ENCODE results near the gene PRM2. TPM values are rescaled to one million over a fixed set of nuclear protein-coding genes. Genes with fewer than 3 reads are reported as not detected.

PRM2 gene
- total and polyA plus RNA-seq, 2 of the 8 experiments (the other 6 are each of a cell fraction or from before 2014, with no cell fraction given), result not detected

Small RNA genes within 50 kb of the gene (microRNA-seq; reads per million reads assigned to microRNA genes)
- gene MIR548H2 (ENCODE audit: borderline microRNAs expressed in 2 of 2, borderline number of aligned reads in 2 of 2, borderline replicate concordance in 1 of 2), result 0 reads per million in 2 experiments

Small RNA genes within 50 kb of the gene (small RNA-seq; reads per million reads assigned to genes)
- not detected for gene MIR548H2 (ENCODE audit: insufficient read depth)
- not detected for gene RF00019 (ENCODE audit: insufficient read depth)
- not detected for gene RF00554 (ENCODE audit: insufficient read depth)

Other genes starting within 250 kb of the PRM2 start
- 48.9 and 49.8 TPM in 2 replicates for gene SOCS1, start 20.3 kb downstream of the PRM2 start, total RNA-seq (2021; fragmentation: NEBNext Ultra II Directional; extraction: Animal tissue kit (Norgen Biotek cat#: 25700))
- gene SOCS1, start 20.3 kb downstream of the PRM2 start, polyA plus RNA-seq (2011; rRNA removed), result 21.0 and 46.5 TPM in 2 replicates
- not detected in 2 replicates for gene TNP2, start 7.2 kb downstream of the PRM2 start, total RNA-seq (2021; fragmentation: NEBNext Ultra II Directional; extraction: Animal tissue kit (Norgen Biotek cat#: 25700))
- not detected in 2 replicates for gene TNP2, start 7.2 kb downstream of the PRM2 start, polyA plus RNA-seq (2011; rRNA removed)
- not detected in 2 replicates for gene PRM3, start 2.9 kb downstream of the PRM2 start, total RNA-seq (2021; fragmentation: NEBNext Ultra II Directional; extraction: Animal tissue kit (Norgen Biotek cat#: 25700))
- not detected in 2 replicates for gene PRM3, start 2.9 kb downstream of the PRM2 start, polyA plus RNA-seq (2011; rRNA removed)
- 0.82 and 0.92 TPM in 2 replicates for gene PRM1, start 4.8 kb upstream of the PRM2 start, total RNA-seq (2021; fragmentation: NEBNext Ultra II Directional; extraction: Animal tissue kit (Norgen Biotek cat#: 25700))
- gene PRM1, start 4.8 kb upstream of the PRM2 start, polyA plus RNA-seq (2011; rRNA removed), result 0.54 TPM in 1 of 2 replicates, not detected in the other
- 96.0 and 96.9 TPM in 2 replicates for gene RMI2, start 69.0 kb upstream of the PRM2 start, total RNA-seq (2021; fragmentation: NEBNext Ultra II Directional; extraction: Animal tissue kit (Norgen Biotek cat#: 25700))
- 47.9 and 58.2 TPM in 2 replicates for gene RMI2, start 69.0 kb upstream of the PRM2 start, polyA plus RNA-seq (2011; rRNA removed)

Data from H1 (cell line).